ENCODE results near the gene NT5C.

DNA sequence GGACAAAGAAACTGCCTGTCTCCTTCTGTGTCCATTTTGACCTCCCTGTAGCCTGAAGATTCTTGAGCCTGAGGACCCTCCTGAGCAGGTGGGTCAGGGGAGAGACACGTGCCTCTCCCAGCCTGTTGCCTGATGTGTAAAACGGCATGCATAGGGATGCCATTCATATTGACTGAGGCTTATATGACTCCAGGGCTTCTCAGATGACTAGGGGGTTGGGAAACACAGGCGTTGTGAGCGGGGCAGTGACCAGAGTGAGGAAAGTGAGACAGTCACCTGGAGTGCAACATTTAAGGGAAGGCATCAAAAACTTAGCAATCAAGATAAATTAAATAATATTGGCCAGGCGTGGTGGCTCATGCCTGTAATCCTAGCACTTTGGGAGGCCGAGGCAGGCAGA is 48.9 kb downstream of the NT5C start:
- TF ChIP-seq, protein P1, sequence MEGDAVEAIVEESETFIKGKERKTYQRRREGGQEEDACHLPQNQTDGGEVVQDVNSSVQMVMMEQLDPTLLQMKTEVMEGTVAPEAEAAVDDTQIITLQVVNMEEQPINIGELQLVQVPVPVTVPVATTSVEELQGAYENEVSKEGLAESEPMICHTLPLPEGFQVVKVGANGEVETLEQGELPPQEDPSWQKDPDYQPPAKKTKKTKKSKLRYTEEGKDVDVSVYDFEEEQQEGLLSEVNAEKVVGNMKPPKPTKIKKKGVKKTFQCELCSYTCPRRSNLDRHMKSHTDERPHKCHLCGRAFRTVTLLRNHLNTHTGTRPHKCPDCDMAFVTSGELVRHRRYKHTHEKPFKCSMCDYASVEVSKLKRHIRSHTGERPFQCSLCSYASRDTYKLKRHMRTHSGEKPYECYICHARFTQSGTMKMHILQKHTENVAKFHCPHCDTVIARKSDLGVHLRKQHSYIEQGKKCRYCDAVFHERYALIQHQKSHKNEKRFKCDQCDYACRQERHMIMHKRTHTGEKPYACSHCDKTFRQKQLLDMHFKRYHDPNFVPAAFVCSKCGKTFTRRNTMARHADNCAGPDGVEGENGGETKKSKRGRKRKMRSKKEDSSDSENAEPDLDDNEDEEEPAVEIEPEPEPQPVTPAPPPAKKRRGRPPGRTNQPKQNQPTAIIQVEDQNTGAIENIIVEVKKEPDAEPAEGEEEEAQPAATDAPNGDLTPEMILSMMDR (IDR thresholded peaks at IDR 0.05; ENCODE audit: low read depth, low read length, missing input control): no peak
- TF ChIP-seq, protein P2, sequence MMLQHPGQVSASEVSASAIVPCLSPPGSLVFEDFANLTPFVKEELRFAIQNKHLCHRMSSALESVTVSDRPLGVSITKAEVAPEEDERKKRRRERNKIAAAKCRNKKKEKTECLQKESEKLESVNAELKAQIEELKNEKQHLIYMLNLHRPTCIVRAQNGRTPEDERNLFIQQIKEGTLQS (IDR thresholded peaks at IDR 0.05): no peak
- TF ChIP-seq, protein P3, sequence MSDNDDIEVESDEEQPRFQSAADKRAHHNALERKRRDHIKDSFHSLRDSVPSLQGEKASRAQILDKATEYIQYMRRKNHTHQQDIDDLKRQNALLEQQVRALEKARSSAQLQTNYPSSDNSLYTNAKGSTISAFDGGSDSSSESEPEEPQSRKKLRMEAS (IDR thresholded peaks at IDR 0.05): no peak
- TF ChIP-seq FOXA1 (IDR thresholded peaks at IDR 0.05) (no peak), TAF1 (conservative IDR thresholded peaks at IDR 0.05) (no peak), SP1 (IDR thresholded peaks at IDR 0.05) (no peak), EGR1 (IDR thresholded peaks at IDR 0.05; ENCODE audit: low read depth in 2 of 2) (no peak), RAD21 (IDR thresholded peaks at IDR 0.05) (no peak), JUND (IDR thresholded peaks at IDR 0.05) (no peak)

Data from liver (tissue), 3 donors.